LNCaP clone FGC (cell line): ENCODE results near the gene EVC2.

Experiments
- DNase-seq: peaks from one replicate; pipeline ENCODE4 v3.0.0-alpha.2; 2011; ENCODE audit warnings: low read depth
- H3K4me3 ChIP-seq: 2 replicates; pipeline ENCODE4 v1.5.1; 2011; ENCODE audit warnings: mild to moderate bottlenecking, low read depth, low read length, control low read depth
- CTCF ChIP-seq: IDR thresholded peaks from 2 replicates; pipeline ENCODE4 v1.5.1; 2012; ENCODE audit warnings: mild to moderate bottlenecking; ENCODE audit not compliant: control insufficient read depth, insufficient read depth; ENCODE audit errors: extremely low read depth

Gene EVC2

GRCh38 chr4:5720157-5720850 is 11.9 kb upstream of the EVC2 start:
- DNase-seq = no peak
- no peak for TF ChIP-seq CTCF
- H3K4me3 ChIP-seq = no peak overlapping the region

- DNase-seq = no peak
- H3K4me3 ChIP-seq = no peak overlapping the region
- no peak for TF ChIP-seq CTCF
Observed at GRCh38 chr4:5719350-5720055, 11.1 kb upstream of the EVC2 start.

- no peak for DNase-seq
- no peak for TF ChIP-seq CTCF
- H3K4me3 ChIP-seq = no peak overlapping the region
Observed at GRCh38 chr4:5718411-5718810, 10.1 kb upstream of the EVC2 start.

- no peak for TF ChIP-seq CTCF
- H3K4me3 ChIP-seq = no peak overlapping the region
- DNase-seq = no peak
Observed at GRCh38 chr4:5717449-5718158, 9.2 kb upstream of the EVC2 start.

GRCh38 chr4:5716391-5716790 is 8.0 kb upstream of the EVC2 start:
- DNase-seq = no peak
- H3K4me3 ChIP-seq = no peak overlapping the region
- TF ChIP-seq CTCF = no peak

- no peak overlapping the region for H3K4me3 ChIP-seq
- no peak for TF ChIP-seq CTCF
- DNase-seq = no peak
Observed at GRCh38 chr4:5715357-5715756, 7.0 kb upstream of the EVC2 start.

- DNase-seq = no peak
- no peak for TF ChIP-seq CTCF
- H3K4me3 ChIP-seq = no peak overlapping the region
Observed at GRCh38 chr4:5713861-5714260, 5.5 kb upstream of the EVC2 start.
